NCI-H2081 (cell line): ENCODE data around the gene PGM5.
A peak's percentile ranks its signal among the peaks of the same experiment; 100 is the strongest.

Source experiments
- DNase-seq, 2 experiments: peaks; one replicate each; lab custom pipeline; 2025; lab: John Stamatoyannopoulos, UW

Gene PGM5

DNA sequence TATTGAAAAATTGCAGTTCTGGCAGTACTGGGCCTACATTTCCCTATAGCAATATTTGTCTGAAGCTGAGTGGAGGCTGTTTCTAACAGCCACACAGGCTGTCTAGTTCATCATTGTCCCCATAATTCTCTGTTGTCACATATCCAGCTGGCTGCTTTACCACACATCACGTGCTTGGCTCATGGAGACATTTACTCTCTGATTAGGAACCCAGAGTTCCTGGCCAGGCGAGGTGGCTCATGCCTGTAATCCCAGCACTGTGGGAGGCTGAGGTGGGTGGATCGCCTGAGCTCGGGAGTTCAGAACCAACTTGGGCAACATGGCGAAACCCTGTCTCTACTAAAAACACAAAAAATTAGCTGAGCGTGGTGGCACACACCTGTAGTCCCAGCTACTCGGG is 81.4 kb downstream of the PGM5 start:
- DNase-seq = peak in 1 of 2 experiments; percentile 72

DNA sequence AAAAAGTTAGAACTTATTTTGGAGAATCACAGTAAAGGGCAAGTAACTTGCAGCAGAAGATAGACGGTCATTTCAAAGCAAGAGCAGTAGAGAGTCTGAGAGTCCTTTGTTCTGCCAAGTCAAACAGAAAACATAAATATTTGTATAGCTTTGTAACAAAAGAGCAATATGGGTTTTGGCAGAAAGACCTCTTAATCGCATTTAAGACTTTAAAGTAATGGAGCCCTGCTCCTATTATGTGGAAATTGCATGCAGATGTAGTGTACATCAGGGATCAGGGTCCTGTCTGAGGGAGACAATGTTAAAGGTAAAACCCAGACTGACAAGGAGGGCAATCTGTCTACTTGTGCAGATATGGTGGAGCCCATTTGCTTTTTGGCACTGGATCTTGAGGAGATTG is 87.2 kb downstream of the PGM5 start:
- DNase-seq = peak in 1 of 2 experiments; percentile 62

DNA sequence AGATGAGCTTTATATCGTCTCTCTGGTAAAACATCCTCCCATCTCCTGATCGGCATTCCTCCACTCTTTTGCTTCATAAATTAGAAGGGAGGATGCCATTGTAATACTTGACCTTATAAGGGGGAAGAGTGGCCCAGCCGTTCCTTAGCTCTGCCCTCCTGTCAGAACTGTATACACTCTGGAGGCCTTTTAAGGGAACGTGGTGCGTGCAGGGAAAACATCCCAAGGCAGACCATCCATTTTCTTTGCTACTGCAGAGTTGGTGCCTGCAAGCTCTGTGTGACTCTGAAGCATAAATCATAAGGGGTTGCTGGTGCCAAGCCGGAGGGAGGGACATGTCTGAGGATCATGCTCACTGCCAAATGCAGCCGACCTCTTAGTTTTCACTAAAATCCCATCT is 90.4 kb downstream of the PGM5 start:
- DNase-seq = no peak

DNA sequence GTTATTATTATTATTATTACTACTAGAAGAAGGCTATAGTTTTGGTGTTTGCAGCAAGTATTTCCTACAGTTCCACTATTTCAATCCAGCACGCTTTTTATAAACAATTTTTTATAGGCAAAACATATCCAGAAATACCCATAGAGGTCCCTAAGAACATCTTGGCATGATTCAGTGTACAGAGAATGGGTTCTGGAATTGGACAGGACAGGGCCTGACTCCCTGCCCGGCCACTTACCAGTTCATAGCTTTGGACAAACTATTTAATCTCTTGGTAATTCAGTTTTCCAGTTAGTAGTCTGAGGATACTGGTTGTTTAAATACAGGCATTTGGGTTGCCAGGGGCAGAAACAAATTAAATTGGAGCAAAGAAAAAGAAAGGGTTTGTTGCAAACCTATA is 91.2 kb downstream of the PGM5 start:
- no peak for DNase-seq

DNA sequence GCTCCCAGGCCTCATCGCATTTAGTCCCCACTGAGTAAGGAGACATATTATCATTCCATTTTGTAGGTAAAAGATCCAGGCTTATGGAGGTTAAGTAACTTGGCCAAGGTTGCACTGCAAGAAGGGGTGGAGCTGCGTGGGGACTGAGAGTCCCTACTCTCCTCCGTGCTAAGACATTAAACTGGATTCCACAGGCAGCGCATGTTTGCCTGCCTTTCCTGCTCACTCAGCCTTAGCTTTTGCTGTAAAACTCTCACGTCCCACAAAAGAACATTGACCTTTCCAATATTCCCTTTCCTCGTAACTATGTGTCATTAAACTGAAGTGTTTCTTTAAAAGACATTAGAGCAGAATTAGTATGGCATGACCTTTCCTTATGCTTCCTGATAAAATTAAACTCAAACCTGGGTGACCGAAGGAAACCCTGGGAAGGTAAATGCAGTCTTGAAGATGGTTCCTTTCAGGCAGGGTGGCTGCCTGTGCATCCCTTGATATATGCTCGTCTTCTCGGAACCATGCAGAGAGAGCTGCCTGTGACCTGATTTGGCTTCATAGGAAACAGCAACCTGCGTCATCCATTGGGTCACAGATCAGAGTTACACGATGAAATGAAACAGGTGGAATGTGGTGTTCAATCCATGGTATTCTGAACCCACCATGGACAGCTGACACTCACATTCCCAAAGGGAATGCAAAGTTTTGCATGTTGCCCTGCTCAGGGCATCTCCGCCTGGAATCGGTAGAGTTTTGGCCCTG is 98.3 kb downstream of the PGM5 start:
- no peak for DNase-seq

DNA sequence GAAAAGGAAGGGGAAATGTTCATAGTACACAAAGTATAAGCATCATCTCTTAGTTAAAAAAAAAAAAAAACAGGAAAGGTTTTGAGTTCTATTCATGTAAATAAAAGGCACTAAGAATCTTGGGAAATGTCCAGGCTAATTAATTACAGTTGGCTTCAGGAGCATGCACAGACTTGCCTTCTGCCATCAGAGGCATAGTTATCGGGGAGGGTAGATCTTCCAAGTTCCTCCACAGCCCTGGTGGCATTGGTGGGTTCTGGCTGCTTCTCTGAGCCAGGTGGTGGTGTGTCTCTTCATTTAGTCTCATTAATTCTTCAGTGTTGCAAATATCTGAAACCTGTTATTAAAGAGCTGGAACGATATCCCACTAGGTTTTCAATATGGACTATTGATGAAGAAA is 99.0 kb downstream of the PGM5 start:
- DNase-seq = peak in 1 of 2 experiments; percentile 5

DNA sequence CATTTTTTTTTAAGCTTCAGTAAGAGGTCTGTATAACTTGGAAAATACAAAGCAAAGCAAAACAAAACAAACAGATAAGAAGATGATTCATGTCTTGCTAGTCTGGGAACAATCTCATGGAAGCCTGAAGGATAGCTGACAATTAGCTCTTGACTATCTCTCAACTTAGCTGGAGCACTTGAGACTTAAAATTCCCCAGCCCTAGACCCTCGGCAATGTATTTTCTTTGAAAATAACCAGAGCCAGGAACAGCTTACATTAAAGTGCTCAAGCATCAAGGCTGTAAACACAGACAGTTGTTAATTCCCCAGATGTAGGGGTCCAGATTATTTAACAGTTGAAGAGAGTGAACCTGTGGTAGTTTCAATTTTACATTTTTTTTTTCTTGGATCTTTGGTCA is 101.4 kb downstream of the PGM5 start:
- no peak for DNase-seq

DNA sequence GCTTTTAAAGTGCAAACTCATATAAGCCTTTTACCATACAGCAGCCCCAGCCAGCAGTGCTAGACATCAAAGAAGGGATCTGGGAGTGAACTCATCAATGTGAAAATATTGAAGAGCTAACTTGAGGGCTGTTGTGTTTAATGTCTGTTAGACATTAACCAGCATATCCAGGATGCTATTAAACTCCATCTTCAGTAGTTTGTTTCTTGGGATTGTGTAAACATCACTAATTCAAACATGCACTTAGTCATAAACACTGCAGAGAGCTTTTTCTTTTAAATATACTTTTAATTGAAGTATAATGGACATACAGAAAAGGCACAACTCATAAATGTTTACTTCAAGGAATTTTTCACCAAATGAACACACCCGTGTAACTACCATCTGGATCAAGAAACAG is 102.5 kb downstream of the PGM5 start:
- DNase-seq = no peak

DNA sequence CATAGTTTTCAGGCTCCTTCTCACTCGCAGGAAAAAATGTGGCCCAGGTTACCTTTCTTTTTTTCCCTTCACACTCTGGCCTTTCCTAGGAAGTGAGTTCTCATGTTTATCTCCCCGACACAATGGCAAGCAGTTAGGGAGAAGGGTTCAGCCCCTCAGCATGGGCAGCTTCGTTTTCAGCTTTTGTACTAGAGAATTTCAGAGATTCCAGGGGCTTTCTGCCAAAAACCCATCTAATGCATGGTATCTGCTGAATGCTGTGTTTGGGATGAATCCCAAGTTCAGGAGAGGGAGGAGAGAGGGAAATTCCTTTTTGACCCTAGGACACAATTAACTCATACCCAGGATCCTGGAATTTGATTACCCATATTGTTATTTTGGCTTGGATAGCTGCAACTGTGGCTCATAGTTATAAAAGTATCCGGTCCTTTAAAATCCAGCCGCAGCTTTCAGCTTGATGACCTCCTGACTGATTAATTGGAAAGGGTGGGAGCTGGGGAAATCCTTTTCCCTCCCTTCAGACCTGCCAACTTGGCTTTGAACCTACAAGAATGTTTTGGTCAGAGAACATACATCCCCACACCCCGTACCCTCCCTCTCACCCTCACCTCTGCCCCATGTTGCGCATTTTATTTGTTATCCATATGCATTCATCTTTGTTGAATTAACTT is 105.8 kb downstream of the PGM5 start:
- no peak for DNase-seq

DNA sequence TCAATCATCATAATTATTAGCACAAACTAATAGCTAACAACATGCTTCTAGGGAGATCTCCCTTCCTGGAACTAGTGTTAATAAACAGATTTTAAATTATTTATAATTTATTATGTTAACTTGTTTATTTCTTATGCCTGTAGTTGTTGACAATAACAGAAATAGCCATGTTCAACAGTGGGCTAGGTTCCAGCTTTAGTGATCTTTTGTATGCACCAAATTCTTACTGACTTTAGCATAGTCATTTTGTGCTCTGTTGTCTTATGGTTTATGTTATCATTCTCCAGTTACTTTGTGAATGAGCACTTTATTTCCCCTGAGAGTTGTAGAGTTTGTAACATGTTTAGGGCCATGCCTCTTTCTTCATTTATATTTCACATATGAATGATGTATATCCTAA is 113.7 kb downstream of the PGM5 start:
- DNase-seq = no peak

DNA sequence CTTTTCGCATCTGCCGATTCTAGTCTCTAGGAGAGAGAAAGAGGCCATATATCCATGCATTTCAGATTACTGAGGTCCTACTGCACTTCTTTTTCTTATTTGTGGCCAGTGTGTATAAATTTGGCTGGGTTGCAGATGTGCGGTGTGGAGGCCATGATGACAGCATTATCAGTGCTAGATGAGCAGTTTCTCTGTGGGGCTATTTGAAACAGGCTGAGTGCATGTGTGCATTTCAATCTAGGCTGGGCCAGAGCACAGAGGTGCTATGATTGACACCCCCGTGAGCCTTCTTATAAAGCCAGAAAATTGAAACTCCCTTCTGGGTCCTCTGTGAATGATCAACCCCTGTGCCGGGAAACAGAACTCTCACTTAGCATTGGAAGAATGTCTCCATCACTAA is 114.2 kb downstream of the PGM5 start:
- DNase-seq = no peak

DNA sequence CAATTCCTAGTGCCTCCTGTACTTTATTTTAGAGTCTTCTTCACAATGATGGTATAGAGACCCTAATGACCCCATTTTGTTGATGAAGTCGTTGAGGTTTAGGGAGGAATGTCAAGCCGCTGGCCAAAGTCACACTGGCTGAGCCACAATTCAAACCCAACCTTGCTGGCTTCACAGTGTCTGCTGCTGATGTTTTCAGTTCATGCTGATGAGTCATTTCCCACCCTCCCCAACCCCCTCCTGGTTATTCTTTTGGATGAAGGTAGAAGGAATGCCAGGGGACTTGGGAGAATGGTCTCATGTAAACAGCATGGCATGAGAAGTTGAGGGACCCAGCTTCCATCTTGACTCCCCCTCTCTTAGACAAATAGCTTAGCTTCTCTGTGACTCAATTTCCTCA is 115.7 kb downstream of the PGM5 start:
- DNase-seq = no peak

DNA sequence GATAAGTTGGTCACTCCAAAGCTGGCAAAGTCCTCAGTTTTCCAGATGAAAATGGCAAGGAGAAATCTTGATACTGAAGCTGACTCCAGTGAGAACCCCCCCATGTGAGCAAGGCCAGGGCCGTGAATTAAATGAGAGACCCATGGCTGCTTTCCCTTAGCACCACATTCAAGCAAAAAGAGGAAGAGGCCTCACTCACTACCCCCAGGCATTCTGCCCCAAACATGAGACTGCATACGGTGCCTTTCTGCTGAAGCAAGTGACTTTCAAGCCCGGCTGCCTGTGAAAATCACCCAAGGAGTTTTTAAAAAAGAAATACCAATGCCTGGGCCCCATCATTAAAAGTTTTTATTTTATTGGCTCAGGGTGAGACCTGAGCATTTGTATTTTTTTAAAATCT is 117.4 kb downstream of the PGM5 start:
- DNase-seq = no peak

DNA sequence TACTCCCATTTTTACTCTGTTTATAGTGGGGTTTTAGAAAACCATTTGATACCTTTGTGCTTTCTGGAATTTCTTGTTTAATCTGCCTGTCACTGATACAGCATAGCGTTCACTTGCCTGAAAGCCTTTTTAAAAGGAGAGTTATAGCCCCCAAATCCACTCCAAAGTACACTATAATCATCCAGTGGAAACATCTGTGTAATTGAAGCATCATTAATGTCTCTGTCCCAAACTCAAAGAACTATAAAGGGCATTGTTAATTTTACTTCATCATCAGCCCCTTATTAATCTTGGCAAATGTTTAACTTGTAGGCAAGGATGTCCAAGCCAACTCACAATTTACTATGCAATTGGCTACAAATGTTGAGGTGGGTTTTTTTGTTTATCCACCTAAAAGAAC is 120.0 kb downstream of the PGM5 start:
- no peak for DNase-seq

DNA sequence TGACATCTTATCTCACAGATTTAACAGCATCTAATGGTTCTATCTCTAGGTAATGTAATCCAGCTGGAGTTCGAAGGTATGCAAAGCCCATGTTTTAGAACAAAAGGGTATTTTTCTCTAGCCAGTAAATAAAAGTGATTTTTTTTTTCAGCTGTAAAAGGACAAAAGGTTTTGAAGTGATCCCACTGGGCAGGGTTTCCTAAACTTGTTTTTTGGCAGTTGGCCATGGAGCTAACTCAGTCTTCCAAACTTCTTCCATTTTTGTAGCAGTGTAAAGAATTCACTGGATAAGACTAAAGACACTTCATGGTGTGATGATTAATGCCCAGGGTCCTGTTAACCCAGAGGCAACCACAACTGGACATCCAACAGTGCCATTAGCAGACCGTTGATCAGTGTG is 120.4 kb downstream of the PGM5 start:
- no peak for DNase-seq

DNA sequence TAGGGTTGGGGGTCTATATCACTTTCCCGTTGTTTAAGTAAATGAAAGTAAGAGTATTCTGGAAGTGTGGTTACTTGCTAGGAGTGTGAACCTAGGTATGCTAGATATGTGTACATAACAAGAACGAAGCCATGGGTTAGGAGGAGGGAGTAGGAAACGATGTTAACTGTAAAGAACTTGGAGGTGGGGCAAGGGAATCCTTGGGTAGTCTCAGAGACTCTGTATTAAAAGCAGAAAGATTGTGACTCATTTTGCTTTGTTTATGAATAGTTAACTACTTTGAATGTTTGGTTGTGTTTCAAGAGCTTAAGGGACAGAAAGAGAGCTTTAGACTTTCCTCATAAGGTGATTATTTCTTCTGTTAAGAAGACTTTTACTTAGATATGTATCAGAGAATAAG is 124.4 kb downstream of the PGM5 start:
- DNase-seq = no peak

DNA sequence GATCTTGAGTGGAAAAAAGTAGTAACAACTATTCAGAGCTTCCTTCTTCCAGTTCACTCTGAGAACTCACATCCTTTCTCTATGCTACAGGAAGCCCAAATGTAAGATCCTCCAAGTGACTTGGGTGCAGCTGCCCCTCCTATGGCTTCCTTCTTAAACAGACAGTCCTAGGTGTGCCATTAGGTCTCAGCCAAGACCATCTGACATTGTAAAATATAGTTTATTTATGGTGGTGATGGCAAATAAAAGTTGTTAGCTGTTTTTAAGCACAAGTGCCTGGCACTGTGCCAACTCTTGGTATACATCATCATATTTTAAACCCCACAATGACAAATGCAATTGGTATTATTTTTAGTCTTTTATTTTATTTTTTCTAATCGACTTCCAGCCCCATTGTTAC is 126.1 kb downstream of the PGM5 start:
- DNase-seq = no peak

DNA sequence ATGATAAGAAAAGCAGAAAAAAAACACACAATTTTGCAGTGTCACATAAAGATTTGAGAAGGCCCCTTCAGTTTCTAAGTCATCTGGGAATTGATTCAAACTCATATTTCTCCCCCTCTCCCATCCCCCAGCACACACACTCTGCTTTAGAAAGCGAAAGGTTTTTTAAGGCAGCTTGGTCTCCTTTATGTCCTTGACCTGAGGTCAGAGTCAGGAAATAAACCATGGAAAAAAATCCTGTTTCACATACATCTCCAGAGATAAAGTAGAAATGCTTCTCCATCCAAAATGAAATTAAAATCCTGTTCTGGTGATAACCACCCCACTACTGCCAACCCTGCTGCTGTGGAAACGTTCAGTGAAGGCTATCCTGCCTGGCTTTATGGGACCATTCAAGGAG is 131.7 kb downstream of the PGM5 start:
- DNase-seq = no peak

DNA sequence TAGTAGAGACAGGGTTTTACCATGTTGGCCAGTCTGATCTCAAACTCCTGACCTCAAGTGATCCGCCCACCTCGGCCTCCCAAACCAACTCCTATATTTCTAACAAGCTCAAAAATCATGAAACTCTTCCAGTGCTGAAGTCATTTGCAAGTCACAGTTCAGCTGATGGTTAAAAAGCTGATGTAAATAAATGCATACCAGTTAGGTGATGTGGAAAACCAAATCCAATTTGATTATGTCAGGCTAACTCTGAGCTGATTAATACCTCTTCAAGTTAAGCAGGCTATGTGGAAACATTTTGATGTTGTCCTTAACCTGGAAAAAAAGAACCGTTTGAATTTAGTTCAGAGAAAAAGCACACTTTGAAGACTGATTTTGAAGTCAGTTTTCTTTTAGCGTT is 133.2 kb downstream of the PGM5 start:
- no peak for DNase-seq

DNA sequence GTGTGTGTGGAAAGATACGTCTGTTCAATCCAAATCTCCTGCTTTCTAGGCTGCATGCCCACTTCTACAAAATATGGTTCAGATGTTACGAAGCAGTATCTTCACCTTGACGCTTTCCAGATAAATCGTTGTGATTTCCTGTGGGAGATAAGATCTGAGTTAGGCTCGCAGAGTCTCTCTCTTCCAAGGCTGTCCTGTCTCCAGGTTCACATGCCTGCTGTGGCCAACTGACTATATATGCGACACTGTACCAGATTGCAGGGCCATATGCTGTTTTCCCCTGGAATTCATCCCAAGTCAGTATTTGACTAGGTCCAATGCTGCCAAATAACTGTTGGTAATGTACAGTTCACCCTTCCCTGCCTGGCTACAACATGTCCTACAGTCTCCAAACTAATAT is 136.4 kb downstream of the PGM5 start:
- DNase-seq = peak; percentile 4 to 27

DNA sequence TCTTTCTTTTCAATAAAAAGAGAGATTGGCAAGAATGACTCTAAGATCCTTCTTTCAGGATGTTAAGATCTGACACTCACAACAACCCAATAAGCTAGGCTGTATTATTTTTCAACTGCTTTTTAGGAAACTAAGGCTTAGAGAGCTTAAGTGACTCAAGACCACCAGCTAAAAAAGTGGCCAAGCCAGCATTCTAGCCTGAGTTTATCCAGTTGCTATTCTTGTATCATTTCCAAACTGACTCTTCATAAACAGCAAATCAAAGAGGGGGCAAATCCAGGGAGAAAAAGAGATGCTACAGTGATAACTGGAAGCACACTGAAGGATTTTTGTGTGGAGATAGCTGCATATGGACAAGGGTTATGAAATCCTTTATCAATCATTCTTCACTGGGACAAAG is 137.1 kb downstream of the PGM5 start:
- no peak for DNase-seq

DNA sequence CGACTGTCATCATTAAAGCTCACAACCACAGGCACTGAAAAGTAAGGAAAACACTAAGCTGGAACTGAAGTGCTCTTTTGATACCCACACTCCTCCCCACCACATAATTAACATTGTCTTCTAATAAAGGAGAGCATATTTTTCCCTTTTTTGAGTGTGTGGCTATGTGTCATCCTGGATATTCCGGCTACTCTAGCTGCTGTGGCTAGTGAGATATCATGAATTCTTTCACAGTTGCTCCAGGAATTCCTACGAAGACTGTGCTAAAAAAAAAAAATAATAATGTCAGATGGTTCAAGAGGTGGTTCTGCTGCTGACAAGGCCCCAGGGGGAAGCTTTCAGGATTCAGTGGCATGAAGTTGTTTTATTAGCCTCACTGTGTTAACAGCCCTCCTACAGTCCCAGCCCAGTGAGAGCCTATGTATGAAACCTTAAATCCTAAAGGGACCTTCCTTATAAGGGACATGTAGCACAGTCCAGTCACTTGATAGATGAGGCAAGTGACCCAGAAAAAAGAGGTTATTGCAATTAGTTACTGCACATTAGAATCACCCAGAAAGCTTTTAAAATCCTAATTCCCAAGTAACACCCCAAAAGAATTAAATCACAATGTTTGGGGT is 137.7 kb downstream of the PGM5 start:
- DNase-seq = no peak

DNA sequence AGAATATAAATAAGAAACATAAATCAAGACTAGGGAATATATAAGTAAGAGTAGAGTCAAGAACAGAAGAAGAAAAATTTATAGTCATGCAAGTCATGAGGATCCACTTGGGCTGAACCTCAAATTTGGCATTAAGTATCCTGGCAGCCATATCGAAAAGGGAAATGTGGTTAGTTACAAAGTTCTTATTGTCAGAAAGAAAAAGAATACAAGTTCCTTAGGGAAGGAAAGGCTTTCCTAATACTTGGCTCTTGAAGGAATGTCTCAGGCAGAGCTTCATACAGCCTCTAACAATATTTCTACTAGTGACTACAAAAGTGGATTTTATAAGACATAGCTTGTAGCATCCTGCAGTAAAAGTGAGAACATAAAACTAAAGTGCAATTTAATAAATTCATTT is 138.8 kb downstream of the PGM5 start:
- no peak for DNase-seq

DNA sequence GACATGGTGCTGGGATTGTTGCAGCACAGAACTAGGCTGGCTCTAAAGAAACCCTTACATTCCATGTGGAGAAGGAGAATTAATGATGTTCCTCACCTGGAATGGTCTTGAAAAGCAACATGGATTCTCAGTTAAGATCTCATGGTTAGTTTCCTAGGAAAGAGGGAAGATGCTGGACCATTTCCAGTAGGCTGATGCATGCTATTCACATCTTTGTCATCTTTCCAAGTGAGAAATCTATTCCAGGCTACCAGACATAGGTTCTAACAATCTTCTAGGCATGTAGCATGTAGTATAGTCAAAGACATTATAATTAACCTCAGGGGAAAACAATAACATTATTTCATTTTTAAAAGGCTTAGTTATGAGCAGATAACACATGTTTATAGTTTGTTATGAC is 139.9 kb downstream of the PGM5 start:
- no peak for DNase-seq
